Ishikawa (cell line): ENCODE data around the gene EIF3A.

ENCODE experiments used
- CEBPB ChIP-seq: IDR thresholded peaks from 2 replicates; pipeline ENCODE4 v1.6.1; 2012
- CREB1 ChIP-seq: IDR thresholded peaks from 2 replicates; pipeline ENCODE4 v1.6.1; 2012; ENCODE audit warnings: low read depth
- EGR1 ChIP-seq: IDR thresholded peaks from 2 replicates; pipeline ENCODE4 v1.6.1; 2012
- EP300 ChIP-seq: IDR thresholded peaks from 2 replicates; pipeline ENCODE4 v1.6.1; 2012; ENCODE audit warnings: borderline replicate concordance
- RAD21 ChIP-seq: IDR thresholded peaks from 2 replicates; pipeline ENCODE4 v1.6.1; 2012; ENCODE audit warnings: low read depth
- TAF1 ChIP-seq: IDR thresholded peaks from 2 replicates; pipeline ENCODE4 v1.6.1; 2012; ENCODE audit warnings: low read depth, mild to moderate bottlenecking
- TEAD4 ChIP-seq: IDR thresholded peaks from 2 replicates; pipeline ENCODE4 v1.6.1; 2012
- YY1 ChIP-seq: IDR thresholded peaks from 2 replicates; pipeline ENCODE4 v1.6.1; 2012; ENCODE audit warnings: low read depth
- ZBTB7A ChIP-seq: IDR thresholded peaks from 2 replicates; pipeline ENCODE4 v1.6.1; 2012; ENCODE audit warnings: low read depth
- TF ChIP-seq, protein P1 (sequence below): IDR thresholded peaks from 2 replicates; pipeline ENCODE4 v1.6.1; 2012
- TF ChIP-seq, protein P2 (sequence below): IDR thresholded peaks from 2 replicates; pipeline ENCODE4 v1.6.1; 2012; ENCODE audit warnings: low read depth, mild to moderate bottlenecking

DNA sequence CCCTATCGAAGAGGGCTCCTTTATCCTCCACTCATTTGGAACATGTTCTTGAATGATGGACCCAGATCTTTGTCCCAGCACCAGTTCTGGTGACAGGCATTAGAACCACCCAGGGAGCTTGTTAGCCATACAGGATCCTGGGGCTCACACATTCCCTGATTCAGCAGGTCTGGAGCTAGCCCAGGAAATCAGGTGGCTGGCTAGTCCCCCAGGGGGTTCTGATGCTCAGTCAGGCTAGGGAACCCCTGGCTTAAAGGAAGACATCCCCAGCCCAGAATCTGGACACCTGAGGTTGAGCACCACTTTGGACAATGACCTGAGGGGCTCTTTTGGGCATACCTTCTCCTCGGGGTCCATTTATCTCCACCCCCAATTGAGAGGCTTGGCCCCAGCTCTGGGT is 88.1 kb downstream of the EIF3A start:
- no peak for TF ChIP-seq ZBTB7A
- no peak for TF ChIP-seq CEBPB
- TF ChIP-seq RAD21, result no peak
- TF ChIP-seq EP300, result no peak
- TF ChIP-seq TAF1, result no peak
- no peak for TF ChIP-seq YY1
- TF ChIP-seq, protein P1, sequence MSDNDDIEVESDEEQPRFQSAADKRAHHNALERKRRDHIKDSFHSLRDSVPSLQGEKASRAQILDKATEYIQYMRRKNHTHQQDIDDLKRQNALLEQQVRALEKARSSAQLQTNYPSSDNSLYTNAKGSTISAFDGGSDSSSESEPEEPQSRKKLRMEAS, result no peak
- TF ChIP-seq, protein P2, sequence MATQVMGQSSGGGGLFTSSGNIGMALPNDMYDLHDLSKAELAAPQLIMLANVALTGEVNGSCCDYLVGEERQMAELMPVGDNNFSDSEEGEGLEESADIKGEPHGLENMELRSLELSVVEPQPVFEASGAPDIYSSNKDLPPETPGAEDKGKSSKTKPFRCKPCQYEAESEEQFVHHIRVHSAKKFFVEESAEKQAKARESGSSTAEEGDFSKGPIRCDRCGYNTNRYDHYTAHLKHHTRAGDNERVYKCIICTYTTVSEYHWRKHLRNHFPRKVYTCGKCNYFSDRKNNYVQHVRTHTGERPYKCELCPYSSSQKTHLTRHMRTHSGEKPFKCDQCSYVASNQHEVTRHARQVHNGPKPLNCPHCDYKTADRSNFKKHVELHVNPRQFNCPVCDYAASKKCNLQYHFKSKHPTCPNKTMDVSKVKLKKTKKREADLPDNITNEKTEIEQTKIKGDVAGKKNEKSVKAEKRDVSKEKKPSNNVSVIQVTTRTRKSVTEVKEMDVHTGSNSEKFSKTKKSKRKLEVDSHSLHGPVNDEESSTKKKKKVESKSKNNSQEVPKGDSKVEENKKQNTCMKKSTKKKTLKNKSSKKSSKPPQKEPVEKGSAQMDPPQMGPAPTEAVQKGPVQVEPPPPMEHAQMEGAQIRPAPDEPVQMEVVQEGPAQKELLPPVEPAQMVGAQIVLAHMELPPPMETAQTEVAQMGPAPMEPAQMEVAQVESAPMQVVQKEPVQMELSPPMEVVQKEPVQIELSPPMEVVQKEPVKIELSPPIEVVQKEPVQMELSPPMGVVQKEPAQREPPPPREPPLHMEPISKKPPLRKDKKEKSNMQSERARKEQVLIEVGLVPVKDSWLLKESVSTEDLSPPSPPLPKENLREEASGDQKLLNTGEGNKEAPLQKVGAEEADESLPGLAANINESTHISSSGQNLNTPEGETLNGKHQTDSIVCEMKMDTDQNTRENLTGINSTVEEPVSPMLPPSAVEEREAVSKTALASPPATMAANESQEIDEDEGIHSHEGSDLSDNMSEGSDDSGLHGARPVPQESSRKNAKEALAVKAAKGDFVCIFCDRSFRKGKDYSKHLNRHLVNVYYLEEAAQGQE, result no peak
- no peak for TF ChIP-seq EGR1
- no peak for TF ChIP-seq TEAD4
- no peak for TF ChIP-seq CREB1
